ES-I3 (cell line): ENCODE data around the gene RHOH.

Source experiments
- H3K36me3 ChIP-seq: 2 replicates; pipeline ENCODE4 v1.6.1; 2013; ENCODE audit warnings: mild to moderate bottlenecking, low read length, control low read depth, moderate library complexity; ENCODE audit not compliant: insufficient read depth
- H3K4me1 ChIP-seq: 2 replicates; pipeline ENCODE4 v1.6.1; 2013; ENCODE audit warnings: mild to moderate bottlenecking, control low read depth, low read length; ENCODE audit not compliant: insufficient read depth
- H3K9ac ChIP-seq: 2 replicates; pipeline ENCODE4 v1.6.1; 2013; ENCODE audit warnings: low read depth, mild to moderate bottlenecking, low read length, moderate library complexity
- H3K9me3 ChIP-seq: 2 replicates; pipeline ENCODE4 v1.6.1; 2013; ENCODE audit warnings: mild to moderate bottlenecking, low read length, moderate library complexity; ENCODE audit not compliant: control insufficient read depth, insufficient read depth

Gene RHOH

DNA sequence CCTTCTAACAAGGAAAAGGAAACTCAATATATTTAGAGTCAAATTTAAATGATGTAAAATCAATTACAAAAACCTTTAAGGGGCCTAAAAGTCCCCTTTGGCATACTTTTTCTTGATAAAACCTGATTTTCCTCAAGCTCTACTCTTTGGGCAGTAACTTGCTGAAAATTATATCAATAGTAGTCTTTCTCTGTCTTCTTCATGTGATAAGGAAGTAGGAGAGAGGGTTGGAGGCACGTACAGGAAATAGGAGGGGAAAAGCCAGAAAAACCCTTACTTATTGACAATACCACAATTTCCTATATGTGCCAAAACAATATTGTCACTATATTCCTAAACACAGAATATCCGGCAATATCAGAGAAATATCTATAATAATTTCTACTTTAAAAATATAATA, 9.6 kb downstream of the RHOH start:
- Histone ChIP-seq H3K4me1 (no peaks in the 10 kb centered on the region), H3K36me3 (no peaks in the 10 kb centered on the region), H3K9ac (no peak overlapping the region), H3K9me3 (no peaks in the 10 kb centered on the region)

- Histone ChIP-seq H3K9me3 (no peaks in the 10 kb centered on the region), H3K9ac (no peak overlapping the region), H3K36me3 (no peaks in the 10 kb centered on the region), H3K4me1 (peaks cover 8% of the 10 kb centered on the region)
Observed at GRCh38 chr4:40209401-40209800, 12.6 kb downstream of the RHOH start.

GRCh38 chr4:40210776-40211175, 13.9 kb downstream of the RHOH start:
- H3K9me3 ChIP-seq = no peaks in the 10 kb centered on the region
- peaks cover 8% of the 10 kb centered on the region for H3K4me1 ChIP-seq
- H3K9ac ChIP-seq = no peak overlapping the region
- no peaks in the 10 kb centered on the region for H3K36me3 ChIP-seq

DNA sequence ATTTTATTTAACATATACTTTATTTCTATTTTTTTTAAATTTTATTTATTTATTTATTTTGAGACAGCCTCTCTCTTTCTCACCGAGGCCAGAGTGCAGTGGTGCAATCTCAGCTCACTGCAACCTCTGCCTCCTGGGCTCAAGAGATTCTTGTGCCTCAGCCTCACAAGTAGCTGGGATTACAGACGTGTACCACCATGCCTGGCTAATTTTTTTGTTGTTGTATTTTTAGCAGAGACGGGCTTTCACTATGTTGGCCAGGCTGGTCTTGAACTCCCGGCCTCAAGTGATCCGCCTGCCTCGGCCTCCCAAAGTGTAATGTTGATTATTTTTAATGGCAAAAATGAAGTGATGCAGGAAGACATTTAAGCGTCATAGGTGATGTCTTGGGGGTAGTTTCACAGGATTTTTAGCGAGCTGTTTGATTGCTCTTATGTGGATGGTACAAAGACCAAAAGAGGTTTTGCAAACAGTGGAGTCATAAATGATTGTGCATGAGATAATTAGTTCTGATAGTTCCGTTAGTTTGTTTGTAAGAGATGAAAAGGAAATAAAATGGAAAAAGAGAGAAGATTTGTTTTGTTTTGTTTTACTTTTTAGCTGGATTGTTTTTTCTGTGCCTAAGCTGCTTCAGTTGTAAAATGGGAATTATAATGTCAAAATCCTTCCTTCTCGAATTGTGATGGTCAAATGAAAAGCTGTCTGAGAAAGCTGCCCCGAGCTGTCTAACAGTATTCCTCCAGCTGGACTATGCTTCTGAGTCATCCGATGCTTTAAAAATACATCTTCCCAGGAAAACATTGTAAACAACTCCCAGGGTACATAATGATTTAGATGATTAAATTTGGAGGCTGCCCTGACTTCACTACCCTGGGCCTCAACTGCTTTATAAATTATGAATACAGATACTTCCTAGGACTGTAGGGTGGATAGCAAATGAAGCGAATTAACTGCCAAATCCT, 14.7 kb downstream of the RHOH start:
- Histone ChIP-seq H3K36me3 (no peaks in the 10 kb centered on the region), H3K9ac (no peak overlapping the region), H3K4me1 (peaks cover 8% of the 10 kb centered on the region), H3K9me3 (no peaks in the 10 kb centered on the region)

DNA sequence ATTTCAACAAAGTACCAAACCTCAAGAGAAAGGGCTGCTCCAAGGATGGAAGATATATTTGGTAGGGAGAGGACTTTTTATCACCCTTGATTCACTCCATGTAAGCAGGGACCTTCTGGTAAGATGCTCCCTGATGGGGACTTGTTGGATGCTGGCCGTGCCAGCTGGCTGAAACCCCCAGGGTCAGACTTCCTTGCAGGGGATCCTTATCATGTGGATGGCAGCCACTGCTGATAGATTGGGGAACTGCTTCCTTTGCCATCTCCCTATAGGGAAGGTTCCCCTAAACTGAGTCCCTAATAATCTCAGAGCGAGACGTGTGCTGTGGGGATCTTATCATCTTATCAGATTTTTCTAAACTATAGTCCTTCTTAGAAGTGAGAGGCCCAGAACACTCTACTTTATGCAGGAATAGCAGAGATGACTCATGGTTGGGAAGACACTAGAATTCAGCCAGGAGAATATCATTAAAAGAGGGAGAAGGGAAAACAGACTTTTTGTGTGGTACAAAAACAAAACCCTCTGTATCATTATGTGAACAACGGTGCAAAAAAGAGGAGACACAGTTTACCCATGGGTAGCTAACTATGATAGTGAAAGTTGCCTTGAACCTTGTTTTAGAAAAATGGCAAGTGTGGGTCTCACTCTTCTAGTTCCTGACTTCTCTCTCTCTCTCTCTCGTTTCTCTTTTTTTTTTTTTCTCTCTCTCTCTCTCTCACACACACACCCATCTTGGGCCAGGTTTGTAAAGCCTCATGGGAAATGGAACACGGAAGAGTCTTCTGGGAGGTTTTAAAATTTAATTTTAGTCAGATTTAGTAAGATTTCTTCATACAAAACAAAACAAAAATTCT, 16.1 kb downstream of the RHOH start:
- Histone ChIP-seq H3K4me1 (peaks cover 8% of the 10 kb centered on the region), H3K36me3 (no peaks in the 10 kb centered on the region)

DNA sequence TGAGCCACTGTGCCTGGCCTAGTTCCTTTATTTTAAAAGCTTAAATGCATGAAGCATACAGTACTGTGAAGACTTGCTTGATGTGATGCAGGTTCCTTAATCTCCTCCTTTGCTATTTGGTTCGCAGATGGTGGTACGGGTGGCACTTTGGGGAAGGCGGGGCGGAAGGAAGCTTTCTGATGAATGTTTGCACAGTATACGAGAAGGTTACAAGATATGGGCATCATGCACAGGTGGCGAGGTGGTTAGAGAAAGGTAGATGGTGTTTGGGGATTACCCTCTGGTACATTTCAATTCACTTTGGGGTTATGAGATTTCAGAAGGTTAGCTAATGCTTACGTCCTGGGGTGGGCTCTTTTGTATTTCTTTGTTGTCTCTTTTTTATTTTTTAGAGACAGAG, 17.2 kb downstream of the RHOH start:
- H3K9ac ChIP-seq = no peak overlapping the region
- H3K36me3 ChIP-seq = no peaks in the 10 kb centered on the region
- peaks cover 8% of the 10 kb centered on the region for H3K4me1 ChIP-seq

More for the DNA sequence above, 16.1 kb downstream of the RHOH start:
- H3K9ac ChIP-seq = no peak overlapping the region
- H3K9me3 ChIP-seq = no peaks in the 10 kb centered on the region

GRCh38 chr4:40214661-40215418, 18.0 kb downstream of the RHOH start:
- Histone ChIP-seq H3K9ac (no peak overlapping the region), H3K36me3 (no peaks in the 10 kb centered on the region), H3K9me3 (no peaks in the 10 kb centered on the region), H3K4me1 (peaks cover 8% of the 10 kb centered on the region)

More for the DNA sequence above, 17.2 kb downstream of the RHOH start:
- H3K9me3 ChIP-seq = no peaks in the 10 kb centered on the region

GRCh38 chr4:40216622-40217366, 20.0 kb downstream of the RHOH start:
- Histone ChIP-seq H3K36me3 (no peaks in the 10 kb centered on the region), H3K9me3 (no peaks in the 10 kb centered on the region), H3K9ac (no peak overlapping the region), H3K4me1 (peaks cover 8% of the 10 kb centered on the region)

GRCh38 chr4:40221744-40222143, 24.9 kb downstream of the RHOH start:
- H3K36me3 ChIP-seq = no peaks in the 10 kb centered on the region
- H3K4me1 ChIP-seq = no peaks in the 10 kb centered on the region
- no peak overlapping the region for H3K9ac ChIP-seq
- no peaks in the 10 kb centered on the region for H3K9me3 ChIP-seq

- no peaks in the 10 kb centered on the region for H3K9me3 ChIP-seq
- H3K9ac ChIP-seq = no peak overlapping the region
- no peaks in the 10 kb centered on the region; the same call in 1 of the 2 replicates for H3K4me1 ChIP-seq
- H3K36me3 ChIP-seq = no peaks in the 10 kb centered on the region
Observed at GRCh38 chr4:40223343-40223742, 26.5 kb downstream of the RHOH start.

DNA sequence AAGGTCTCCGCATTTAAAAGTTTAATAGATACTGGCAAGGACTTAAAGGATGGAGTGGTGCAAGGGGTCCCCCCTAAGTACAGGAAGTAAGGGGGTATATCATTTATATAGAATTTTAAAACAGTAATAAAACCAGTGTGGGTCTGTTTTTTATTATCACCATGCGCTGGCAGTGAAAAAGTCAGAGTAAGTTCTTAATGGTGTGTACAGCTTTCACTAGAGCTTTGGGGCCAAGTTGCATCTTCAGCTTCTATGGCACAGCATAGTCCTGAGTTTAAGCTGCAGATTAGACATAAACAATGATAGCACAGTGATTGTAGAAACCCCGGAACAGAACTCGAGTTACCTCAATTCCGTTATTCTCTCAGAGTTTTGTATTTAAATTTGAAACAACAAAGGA, 27.6 kb downstream of the RHOH start:
- Histone ChIP-seq H3K9ac (no peak overlapping the region), H3K36me3 (no peaks in the 10 kb centered on the region), H3K4me1 (no peaks in the 10 kb centered on the region; the same call in 1 of the 2 replicates), H3K9me3 (no peaks in the 10 kb centered on the region)

- Histone ChIP-seq H3K9me3 (no peaks in the 10 kb centered on the region), H3K9ac (no peak overlapping the region), H3K36me3 (no peaks in the 10 kb centered on the region), H3K4me1 (no peaks in the 10 kb centered on the region; the same call in 1 of the 2 replicates)
Observed at GRCh38 chr4:40225497-40225896, 28.7 kb downstream of the RHOH start.

DNA sequence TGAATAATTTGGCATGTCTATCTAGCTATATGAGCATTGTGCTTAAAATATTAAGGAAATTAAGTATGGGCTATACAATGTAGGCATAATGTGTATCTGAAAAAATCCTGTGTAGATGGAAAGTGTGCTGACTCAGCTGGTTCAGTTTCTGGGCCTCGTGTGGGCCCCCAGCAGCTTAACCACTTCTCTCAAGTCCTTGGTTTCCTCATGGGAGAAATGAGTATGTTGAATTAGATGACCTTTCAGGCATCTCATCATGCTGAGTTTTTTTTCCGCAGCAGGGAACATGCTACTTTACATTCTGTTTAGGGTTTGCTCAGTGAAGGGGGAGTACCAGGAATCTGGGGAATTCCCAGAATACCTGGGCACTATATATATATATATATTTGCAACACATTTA, 30.5 kb downstream of the RHOH start:
- no peaks in the 10 kb centered on the region for H3K36me3 ChIP-seq
- H3K9ac ChIP-seq = no peak overlapping the region
- H3K9me3 ChIP-seq = no peaks in the 10 kb centered on the region
- peaks cover 6% of the 10 kb centered on the region for H3K4me1 ChIP-seq
